GM21515 (cell line): Measurements from ENCODE around the gene PBX1.
"Not testable (repeated sequence)": the region's sequence is repeated elsewhere in the genome, so short reads cannot be mapped to it uniquely, and the experiment has no call there.

Experiments
- ATAC-seq: cut with Tn5 transposase; IDR thresholded peaks from one replicate; pipeline ENCODE4 v1.9.1; 2021; ENCODE audit not compliant: unreplicated experiment

Gene PBX1

GRCh38 chr1:164589408-164589807 is 30.4 kb downstream of the PBX1 start:
- ATAC-seq = no peak

- no peak for ATAC-seq
Observed at GRCh38 chr1:164589961-164590507, 31.1 kb downstream of the PBX1 start.

DNA sequence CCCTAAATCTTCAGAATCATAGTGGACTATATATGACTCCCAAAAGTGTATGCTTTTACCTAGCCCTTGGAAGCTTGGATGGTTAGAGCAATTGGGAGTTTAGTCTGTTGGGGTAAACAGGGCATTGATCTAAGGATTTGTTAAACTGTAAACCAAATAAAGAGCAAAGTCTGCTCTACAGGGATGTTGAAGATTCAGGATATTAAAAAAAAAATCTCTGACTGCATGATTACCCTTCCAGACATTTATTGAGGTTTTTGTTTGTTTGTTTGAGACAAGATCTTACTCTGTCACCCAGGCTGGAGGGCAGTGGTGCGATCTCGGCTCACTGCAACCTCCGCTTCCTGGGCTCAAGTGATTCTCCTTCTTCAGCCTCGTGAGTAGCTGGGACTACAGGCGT is 31.6 kb downstream of the PBX1 start:
- no peak for ATAC-seq

GRCh38 chr1:164591858-164592257 is 32.9 kb downstream of the PBX1 start:
- no peak for ATAC-seq

GRCh38 chr1:164592634-164593033 is 33.6 kb downstream of the PBX1 start:
- ATAC-seq = no peak

- no peak for ATAC-seq
Observed at GRCh38 chr1:164595212-164595611, 36.2 kb downstream of the PBX1 start.

GRCh38 chr1:164596172-164596571 is 37.2 kb downstream of the PBX1 start:
- ATAC-seq = no peak

DNA sequence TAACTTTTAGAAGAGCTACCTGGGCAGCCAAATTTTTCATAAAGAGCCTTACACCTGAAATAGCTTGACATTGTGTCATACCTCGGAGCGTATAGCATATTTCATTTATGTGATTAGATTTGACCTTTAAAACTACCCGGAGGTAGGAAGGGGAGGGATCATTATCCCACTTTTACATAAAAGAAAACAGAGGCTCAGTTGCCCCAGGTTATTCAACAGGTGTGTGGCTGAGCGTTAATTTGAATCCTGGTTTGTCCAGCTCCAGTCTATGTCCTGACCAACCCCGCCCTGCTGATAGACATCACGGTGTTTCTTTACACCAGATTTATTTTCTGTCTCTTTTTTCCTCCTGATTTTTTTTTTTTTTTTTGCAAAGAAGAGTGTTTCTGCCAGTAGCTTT is 39.7 kb downstream of the PBX1 start:
- ATAC-seq = no peak

DNA sequence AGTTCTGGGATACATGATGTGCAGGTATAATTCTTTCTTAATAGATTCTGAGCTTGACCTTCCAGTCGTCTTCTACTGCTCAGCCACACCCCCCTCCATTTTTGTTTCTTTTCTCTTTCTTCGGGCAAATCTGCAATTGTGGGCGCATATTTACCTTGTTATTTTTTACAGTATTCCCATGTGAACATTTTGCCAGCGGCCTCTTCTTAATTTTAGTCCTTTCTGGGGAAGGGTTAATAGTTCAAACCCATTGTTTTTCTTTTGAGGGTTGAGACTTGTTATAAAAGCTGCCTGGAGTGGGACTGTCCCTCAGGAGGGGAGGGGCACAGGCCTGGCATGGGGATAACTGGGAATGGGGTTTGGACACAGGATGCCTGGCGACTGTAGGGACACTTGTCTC is 40.3 kb downstream of the PBX1 start:
- ATAC-seq = no peak

GRCh38 chr1:164601399-164602100 is 42.6 kb downstream of the PBX1 start:
- ATAC-seq = no peak

DNA sequence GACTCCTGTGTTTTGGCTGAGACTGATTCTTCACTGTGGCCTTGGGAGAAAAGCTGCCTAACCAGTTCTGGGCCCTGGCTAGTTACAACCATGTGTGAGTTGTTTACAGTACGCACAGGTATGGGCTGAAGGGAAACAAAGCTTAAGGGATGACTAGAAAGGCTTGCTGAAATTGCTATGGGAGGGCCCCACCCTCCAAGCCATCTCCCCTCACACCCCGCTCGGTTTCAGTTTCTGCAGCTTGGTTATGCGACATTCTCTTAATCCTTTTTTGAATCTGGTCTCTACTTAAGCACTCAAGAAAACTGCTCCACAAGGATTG is 43.1 kb downstream of the PBX1 start:
- no peak for ATAC-seq

- ATAC-seq = no peak
Observed at GRCh38 chr1:164602480-164603093, 43.6 kb downstream of the PBX1 start.

DNA sequence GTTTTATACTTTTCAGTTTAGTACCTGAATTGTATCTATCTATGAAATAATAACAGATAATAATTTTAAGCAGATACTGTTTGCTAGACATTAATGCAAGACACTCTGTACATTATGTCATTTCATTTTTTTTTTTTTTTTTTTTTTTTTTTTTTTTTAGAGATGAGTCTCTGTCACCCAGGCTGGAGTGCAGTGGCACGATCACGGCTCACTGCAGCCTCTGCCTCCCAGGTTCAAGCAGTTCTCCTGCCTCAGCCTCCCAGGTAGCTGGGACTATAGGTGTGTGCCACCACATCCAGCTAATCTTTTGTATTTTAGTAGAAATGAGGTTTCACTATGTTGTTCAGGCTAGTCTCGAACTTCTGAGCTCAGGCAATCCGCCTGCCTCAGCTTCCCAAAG is 44.8 kb downstream of the PBX1 start:
- not testable (repeated sequence) for ATAC-seq

GRCh38 chr1:164604541-164604940 is 45.6 kb downstream of the PBX1 start:
- no peak for ATAC-seq

DNA sequence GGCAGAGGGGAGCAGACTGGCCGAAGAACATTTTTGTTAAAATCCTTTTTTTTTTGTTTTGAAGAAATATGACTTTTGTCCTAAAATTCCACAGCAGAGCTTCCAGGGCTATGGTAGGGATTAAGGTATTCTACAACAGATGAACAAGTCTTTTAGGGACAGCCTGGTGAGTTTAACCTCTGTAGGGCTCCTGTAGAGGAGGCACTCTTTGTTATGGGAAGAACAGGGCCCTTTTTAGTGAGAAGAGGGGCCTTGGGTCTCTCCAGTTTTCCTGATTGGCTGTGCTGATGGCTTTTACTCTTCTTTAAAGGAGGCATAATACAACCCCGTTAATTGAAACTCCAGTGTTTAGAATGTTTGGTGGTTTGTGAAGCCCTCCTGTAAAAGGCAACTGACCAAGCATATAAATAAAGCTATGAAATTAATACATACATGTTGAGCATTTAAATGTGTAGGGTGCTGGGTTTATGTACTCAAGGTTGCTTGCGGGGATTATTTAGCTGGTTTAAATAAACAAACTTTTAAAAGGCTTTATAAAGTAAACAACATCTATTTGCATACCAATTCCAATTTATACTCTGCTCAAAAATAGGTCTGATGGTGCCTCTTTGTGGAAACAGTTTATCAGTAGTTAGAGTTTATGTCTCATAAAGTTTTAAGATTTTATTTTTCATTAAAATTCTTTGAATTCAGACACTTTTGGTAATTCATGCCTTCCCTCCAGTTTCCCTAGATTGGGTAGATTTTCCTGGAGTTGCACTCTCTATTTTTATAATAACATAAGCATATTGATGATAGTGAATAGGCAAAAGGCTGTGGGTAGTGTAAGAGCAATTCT is 46.5 kb downstream of the PBX1 start:
- ATAC-seq = no peak

- ATAC-seq = no peak
Observed at GRCh38 chr1:164607351-164607750, 48.4 kb downstream of the PBX1 start.

GRCh38 chr1:164608651-164609057 is 49.7 kb downstream of the PBX1 start:
- no peak for ATAC-seq

GRCh38 chr1:164609089-164609488 is 50.1 kb downstream of the PBX1 start:
- no peak for ATAC-seq

DNA sequence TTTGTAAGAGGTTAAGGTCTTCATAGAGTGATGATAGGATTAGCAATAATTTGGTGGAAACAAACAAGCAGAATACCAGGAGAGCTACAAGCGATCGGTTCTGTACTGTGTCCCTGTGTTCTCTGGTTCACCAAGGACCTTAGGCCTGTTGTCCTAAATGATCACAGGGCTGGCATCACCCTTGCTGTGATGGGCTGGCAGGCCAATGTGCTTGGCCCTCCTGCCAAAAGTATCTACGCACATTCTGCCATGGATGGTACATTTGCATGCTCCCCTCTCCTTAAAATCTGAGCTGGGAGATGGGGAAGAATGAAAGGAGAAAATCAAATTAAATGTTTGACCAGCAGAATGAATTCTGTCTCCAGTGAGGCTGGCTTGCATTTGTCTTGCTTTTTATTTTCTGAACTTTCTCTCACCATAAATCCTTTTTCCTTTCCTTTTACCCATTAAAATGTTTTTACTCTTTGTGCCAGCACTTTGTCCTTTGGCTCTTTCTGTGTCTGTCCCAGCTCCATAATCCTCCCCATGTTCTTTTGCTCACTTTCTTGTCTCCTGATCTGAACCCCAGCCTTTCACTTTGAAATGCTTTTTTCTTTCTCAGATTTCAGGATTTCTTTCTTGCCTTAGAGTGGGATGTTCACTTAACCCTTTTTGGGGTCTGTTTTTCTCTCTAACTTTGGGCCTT is 51.7 kb downstream of the PBX1 start:
- ATAC-seq = no peak

DNA sequence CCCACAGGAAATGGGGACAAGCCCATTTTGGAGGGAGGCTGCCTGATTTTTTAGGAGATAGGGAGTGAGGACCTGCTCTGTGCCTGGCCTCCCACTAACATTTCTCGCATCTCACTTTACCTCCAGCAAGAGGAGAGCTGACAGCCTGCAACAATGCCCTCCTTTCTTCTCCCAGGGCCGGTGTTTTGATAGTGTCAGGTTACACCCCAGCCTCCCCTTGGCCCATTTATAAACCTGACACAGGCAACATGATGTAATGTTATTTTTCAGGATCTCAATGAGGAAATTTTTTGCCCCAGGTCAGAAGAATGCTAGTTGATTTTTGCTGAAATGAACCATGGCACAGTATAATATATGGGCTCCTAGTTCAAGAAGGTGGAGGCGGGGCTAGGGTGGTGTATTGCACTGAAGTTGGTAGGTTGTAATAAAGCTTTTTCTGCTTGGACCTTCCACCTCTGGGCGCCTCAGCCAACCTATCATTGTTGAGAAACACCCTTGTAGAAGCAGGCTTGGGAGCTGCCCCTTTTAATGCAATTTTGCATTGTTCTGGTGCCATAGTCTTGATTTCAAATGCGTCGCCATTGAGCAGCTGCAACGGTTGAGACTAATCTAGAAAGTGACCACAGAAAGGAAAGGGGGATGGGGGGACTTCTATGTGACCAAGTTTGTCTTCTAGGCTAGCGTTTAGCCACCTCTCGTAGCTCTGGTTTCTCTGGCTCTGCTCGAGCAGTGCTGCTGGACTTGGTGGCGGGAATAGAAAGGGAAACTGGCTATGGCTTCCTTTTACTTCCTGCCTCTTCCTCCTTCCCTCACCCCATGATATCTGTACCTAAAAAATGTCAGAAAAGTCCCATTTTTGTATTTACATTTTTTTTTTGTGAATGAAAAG is 53.0 kb downstream of the PBX1 start:
- ATAC-seq = no peak
